ENCODE measurements around the gene MCC.

MCC gene

GRCh38 chr5:113061846-113062780, 426.1 kb downstream of the MCC start:
- no peak for DNase-seq (ENCODE audit: low spot score)
- H3K27ac ChIP-seq: no peak overlapping the region
- POLR2A ChIA-PET (ENCODE audit: low non-redundant PET): no interaction called here
- no peak for TF ChIP-seq CTCF (conservative IDR thresholded peaks at IDR 0.05; ENCODE audit: low read depth)
- CTCF ChIA-PET: interaction anchor here (0.7 kb wide), 1 partner anchor 317 kb away, joined by 3 read pairs; no protein-coding TSS in a partner anchor

- TF ChIP-seq CTCF (conservative IDR thresholded peaks at IDR 0.05; ENCODE audit: low read depth): no peak
- ChIA-PET CTCF (no interaction called here), POLR2A (ENCODE audit: low non-redundant PET) (no interaction called here)
- H3K27ac ChIP-seq: no peak overlapping the region
- no peak for DNase-seq (ENCODE audit: low spot score)
Observed at GRCh38 chr5:113060408-113061025, 427.7 kb downstream of the MCC start.

GRCh38 chr5:113059232-113060040, 428.8 kb downstream of the MCC start:
- CTCF ChIA-PET: interaction anchor here (0.5 to 0.7 kb wide), 3 partner anchors 12 to 622 kb away, joined by 3 to 4 read pairs (median 3); no protein-coding TSS in a partner anchor
- 0 out of 2 replicates have a peak overlapping the region, but pooled peaks have one; percentile 4 for H3K27ac ChIP-seq
- TF ChIP-seq CTCF (conservative IDR thresholded peaks at IDR 0.05; ENCODE audit: low read depth): no peak
- POLR2A ChIA-PET (ENCODE audit: low non-redundant PET): no interaction called here
- DNase-seq (ENCODE audit: low spot score): no peak

- H3K27ac ChIP-seq: peak overlapping the region; percentile 58
- no peak for DNase-seq (ENCODE audit: low spot score)
- CTCF ChIA-PET: no interaction called here
- POLR2A ChIA-PET (ENCODE audit: low non-redundant PET): no interaction called here
- no peak for TF ChIP-seq CTCF (conservative IDR thresholded peaks at IDR 0.05; ENCODE audit: low read depth)
Observed at GRCh38 chr5:113058706-113059226, 429.5 kb downstream of the MCC start.

- DNase-seq (ENCODE audit: low spot score): no peak
- H3K27ac ChIP-seq: peak overlapping the region; percentile 58
- ChIA-PET CTCF (no interaction called here), POLR2A (ENCODE audit: low non-redundant PET) (no interaction called here)
- no peak for TF ChIP-seq CTCF (conservative IDR thresholded peaks at IDR 0.05; ENCODE audit: low read depth)
Observed at GRCh38 chr5:113058269-113058668, 430.0 kb downstream of the MCC start.

GRCh38 chr5:113057557-113057984, 430.7 kb downstream of the MCC start:
- TF ChIP-seq CTCF (conservative IDR thresholded peaks at IDR 0.05; ENCODE audit: low read depth): no peak
- H3K27ac ChIP-seq: peak overlapping the region; percentile 58
- no peak for DNase-seq (ENCODE audit: low spot score)
- POLR2A ChIA-PET (ENCODE audit: low non-redundant PET): no interaction called here
- CTCF ChIA-PET: interaction anchor here (0.6 kb wide), 1 partner anchor 111 kb away, joined by 3 read pairs; no protein-coding TSS in a partner anchor
